Measurements from ENCODE around the gene RASAL2. TPM values are rescaled to one million over a fixed set of nuclear protein-coding genes. Genes with fewer than 3 reads are reported as not detected.

RASAL2 gene
- total and polyA plus RNA-seq, 9 of the 15 experiments (the other 6 are each of a cell fraction or from before 2014, with no cell fraction given): 0.13 to 1.0 (median 0.62) TPM

DNA sequence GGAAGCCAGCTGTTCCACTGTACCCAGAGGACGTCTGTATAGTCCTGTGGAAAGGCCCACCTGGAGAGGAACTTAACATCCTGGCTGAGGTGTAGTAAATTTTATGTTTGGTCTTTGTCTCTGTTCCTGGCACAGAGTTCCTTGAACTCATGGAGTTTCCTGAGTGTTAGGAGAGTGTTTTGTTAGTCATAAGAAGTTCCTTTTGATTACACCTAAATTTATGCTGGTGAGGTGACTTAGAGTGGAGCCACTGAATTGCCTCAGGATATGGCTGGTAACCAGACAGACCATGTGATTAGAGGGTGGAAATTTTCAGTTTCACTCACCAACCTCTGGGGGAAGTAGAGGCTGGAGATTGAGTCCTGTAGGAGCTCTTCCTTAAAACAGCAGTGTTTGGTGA is 57.9 kb downstream of the RASAL2 start (continued):
- TF ChIP-seq, protein P1, sequence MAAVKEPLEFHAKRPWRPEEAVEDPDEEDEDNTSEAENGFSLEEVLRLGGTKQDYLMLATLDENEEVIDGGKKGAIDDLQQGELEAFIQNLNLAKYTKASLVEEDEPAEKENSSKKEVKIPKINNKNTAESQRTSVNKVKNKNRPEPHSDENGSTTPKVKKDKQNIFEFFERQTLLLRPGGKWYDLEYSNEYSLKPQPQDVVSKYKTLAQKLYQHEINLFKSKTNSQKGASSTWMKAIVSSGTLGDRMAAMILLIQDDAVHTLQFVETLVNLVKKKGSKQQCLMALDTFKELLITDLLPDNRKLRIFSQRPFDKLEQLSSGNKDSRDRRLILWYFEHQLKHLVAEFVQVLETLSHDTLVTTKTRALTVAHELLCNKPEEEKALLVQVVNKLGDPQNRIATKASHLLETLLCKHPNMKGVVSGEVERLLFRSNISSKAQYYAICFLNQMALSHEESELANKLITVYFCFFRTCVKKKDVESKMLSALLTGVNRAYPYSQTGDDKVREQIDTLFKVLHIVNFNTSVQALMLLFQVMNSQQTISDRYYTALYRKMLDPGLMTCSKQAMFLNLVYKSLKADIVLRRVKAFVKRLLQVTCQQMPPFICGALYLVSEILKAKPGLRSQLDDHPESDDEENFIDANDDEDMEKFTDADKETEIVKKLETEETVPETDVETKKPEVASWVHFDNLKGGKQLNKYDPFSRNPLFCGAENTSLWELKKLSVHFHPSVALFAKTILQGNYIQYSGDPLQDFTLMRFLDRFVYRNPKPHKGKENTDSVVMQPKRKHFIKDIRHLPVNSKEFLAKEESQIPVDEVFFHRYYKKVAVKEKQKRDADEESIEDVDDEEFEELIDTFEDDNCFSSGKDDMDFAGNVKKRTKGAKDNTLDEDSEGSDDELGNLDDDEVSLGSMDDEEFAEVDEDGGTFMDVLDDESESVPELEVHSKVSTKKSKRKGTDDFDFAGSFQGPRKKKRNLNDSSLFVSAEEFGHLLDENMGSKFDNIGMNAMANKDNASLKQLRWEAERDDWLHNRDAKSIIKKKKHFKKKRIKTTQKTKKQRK (IDR thresholded peaks at IDR 0.05; ENCODE audit: borderline replicate concordance, low read depth, low read length): no peak
- TF ChIP-seq BMI1 (IDR thresholded peaks at IDR 0.05; ENCODE audit: low read length): no peak

DNA sequence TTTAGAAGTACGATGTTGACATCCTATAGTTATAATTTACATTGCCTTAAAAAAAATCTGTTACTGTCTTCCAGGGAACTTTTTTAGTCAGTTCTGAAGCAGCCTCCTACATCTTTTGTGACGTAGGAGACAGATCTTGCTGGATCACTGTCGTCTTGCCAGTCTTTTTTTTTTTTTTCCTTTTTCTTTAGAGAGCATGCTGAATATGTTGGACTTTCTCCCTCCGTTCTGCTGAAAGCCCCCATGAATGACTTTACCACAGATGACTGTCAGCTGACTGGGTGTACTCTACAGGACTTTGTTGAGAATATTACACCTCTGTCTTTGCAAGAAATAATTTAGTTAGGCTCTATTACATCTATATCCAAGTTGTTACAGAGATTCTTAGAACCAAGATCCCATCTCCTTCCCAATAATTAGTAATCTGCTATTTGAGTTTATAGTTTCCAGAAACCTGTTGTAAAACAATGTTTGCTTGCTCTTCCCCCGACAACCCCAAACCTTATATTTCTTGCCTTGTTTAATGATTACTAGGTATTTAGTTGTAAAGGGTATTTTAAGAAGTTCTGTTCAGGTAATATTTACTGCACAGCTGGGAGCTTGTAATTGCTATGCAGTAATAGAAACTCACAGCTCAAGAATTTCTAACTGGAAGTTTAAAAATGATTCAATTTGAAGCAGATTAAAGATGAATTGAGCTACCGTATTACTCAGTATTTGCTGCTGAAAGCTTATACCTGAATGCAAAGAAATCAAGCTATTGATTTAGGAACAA is 61.8 kb downstream of the RASAL2 start:
- intact Hi-C loops (cut with micrococcal nuclease) (no loop called here), in situ Hi-C loops (cut with MboI) (no loop called here)
- H3K4me1 ChIP-seq (replicated peaks in 1 of 2; ENCODE audit: control insufficient read depth in 2 of 2, insufficient read depth in 2 of 2, low read length in 2 of 2): no peaks in the 10 kb centered on the region
- no peak overlapping the region for H3K4me3 ChIP-seq
- H3K9ac ChIP-seq (ENCODE audit: insufficient read depth in 1 of 2, low read depth in 2 of 2, low read length in 2 of 2): no peak overlapping the region
- no peaks in the 10 kb centered on the region for H3K9me3 ChIP-seq (replicated peaks; ENCODE audit: control insufficient read depth, insufficient read depth, low read depth, low read length)
- WGBS (ENCODE audit: insufficient coverage, low coverage, missing lambda C conversion rate): 8% methylated on average over 6 of the region's 6 CpGs
- H3K9me1 ChIP-seq (ENCODE audit: control insufficient read depth, insufficient read depth, low read length): no peaks in the 10 kb centered on the region
- H3K36me3 ChIP-seq (ENCODE audit: control insufficient read depth, insufficient read depth, low read length): no peaks in the 10 kb centered on the region
- FAIRE-seq (no peak), ATAC-seq (no peak), DNase-seq (ENCODE audit: extremely low read depth in 1 of 4, low spot score in 3 of 4) (no peak)
- no peaks in the 10 kb centered on the region for H3K27me3 ChIP-seq (ENCODE audit: control insufficient read depth in 2 of 2, insufficient read depth in 2 of 2, low read length in 2 of 2)
- H3K4me2 ChIP-seq (ENCODE audit: insufficient read depth, low read length): no peak overlapping the region
- H4K20me1 ChIP-seq (replicated peaks; ENCODE audit: control insufficient read depth, insufficient read depth, low read length): no peaks in the 10 kb centered on the region
- no peaks in the 10 kb centered on the region for H3K79me2 ChIP-seq (ENCODE audit: control insufficient read depth, insufficient read depth, low read length)
- no TSS peak for BruUV-seq (replicated peaks)
- ChIA-PET POLR2A (no interaction called here), CTCF (ENCODE audit: low intra/inter-chr PET ratio) (interaction anchor here (0.6 kb wide), 1 partner anchor 22 kb away, joined by 3 read pairs; no protein-coding TSS in a partner anchor)
- H2AFZ ChIP-seq (ENCODE audit: low read depth, low read length): no peak overlapping the region
- no peak overlapping the region for H3K27ac ChIP-seq (ENCODE audit: extremely low read depth, low read depth, low read length)
- no peak for TF ChIP-seq CXXC5 (CRISPR knock-in tag; IDR thresholded peaks at IDR 0.05)
- no peak for TF ChIP-seq HCFC1 (IDR thresholded peaks at IDR 0.05; ENCODE audit: low read depth, low read length)
- TF ChIP-seq SUPT5H (IDR thresholded peaks at IDR 0.05): no peak
- TF ChIP-seq, protein P2, sequence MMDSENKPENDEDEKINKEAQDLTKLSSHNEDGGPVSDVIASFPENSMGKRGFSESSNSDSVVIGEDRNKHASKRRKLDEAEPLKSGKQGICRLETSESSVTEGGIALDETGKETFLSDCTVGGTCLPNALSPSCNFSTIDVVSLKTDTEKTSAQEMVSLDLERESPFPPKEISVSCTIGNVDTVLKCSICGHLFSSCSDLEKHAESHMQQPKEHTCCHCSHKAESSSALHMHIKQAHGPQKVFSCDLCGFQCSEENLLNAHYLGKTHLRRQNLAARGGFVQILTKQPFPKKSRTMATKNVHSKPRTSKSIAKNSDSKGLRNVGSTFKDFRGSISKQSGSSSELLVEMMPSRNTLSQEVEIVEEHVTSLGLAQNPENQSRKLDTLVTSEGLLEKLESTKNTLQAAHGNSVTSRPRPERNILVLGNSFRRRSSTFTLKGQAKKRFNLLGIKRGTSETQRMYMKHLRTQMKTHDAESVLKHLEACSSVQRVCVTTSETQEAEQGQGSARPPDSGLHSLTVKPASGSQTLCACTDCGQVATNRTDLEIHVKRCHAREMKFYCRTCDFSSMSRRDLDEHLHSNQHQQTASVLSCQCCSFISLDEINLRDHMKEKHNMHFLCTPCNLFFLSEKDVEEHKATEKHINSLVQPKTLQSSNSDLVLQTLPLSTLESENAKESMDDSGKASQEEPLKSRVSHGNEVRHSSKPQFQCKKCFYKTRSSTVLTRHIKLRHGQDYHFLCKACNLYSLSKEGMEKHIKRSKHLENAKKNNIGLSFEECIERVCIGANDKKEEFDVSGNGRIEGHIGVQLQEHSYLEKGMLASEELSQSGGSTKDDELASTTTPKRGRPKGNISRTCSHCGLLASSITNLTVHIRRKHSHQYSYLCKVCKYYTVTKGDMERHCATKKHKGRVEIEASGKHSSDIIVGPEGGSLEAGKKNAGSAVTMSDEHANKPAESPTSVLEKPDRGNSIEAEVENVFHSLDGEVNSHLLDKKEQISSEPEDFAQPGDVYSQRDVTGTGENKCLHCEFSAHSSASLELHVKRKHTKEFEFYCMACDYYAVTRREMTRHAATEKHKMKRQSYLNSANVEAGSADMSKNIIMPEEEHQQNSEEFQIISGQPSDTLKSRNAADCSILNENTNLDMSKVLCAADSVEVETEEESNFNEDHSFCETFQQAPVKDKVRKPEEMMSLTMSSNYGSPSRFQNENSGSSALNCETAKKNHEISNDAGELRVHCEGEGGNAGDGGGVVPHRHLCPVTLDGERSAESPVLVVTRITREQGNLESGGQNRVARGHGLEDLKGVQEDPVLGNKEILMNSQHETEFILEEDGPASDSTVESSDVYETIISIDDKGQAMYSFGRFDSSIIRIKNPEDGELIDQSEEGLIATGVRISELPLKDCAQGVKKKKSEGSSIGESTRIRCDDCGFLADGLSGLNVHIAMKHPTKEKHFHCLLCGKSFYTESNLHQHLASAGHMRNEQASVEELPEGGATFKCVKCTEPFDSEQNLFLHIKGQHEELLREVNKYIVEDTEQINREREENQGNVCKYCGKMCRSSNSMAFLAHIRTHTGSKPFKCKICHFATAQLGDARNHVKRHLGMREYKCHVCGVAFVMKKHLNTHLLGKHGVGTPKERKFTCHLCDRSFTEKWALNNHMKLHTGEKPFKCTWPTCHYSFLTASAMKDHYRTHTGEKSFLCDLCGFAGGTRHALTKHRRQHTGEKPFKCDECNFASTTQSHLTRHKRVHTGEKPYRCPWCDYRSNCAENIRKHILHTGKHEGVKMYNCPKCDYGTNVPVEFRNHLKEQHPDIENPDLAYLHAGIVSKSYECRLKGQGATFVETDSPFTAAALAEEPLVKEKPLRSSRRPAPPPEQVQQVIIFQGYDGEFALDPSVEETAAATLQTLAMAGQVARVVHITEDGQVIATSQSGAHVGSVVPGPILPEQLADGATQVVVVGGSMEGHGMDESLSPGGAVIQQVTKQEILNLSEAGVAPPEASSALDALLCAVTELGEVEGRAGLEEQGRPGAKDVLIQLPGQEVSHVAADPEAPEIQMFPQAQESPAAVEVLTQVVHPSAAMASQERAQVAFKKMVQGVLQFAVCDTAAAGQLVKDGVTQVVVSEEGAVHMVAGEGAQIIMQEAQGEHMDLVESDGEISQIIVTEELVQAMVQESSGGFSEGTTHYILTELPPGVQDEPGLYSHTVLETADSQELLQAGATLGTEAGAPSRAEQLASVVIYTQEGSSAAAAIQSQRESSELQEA (IDR thresholded peaks at IDR 0.05; ENCODE audit: low read depth): no peak

All from K562 (cell line).